Choroid plexus epithelial cell (primary cell): ENCODE measurements around the gene SLC4A8.

ENCODE experiments used
- DNase-seq: peaks from one replicate; pipeline ENCODE4 v3.0.0-alpha.2; 2010; ENCODE audit warnings: low read depth
- H3K4me3 ChIP-seq: 2 replicates; pipeline ENCODE4 v1.5.1; 2011; ENCODE audit warnings: low read depth, mild to moderate bottlenecking, control low read depth, low read length, moderate library complexity
- CTCF ChIP-seq: conservative IDR thresholded peaks from 2 replicates; pipeline ENCODE4 v1.5.1; 2011; ENCODE audit warnings: low read depth, mild to moderate bottlenecking, control low read depth, inconsistent platforms, low read length, moderate library complexity

Gene SLC4A8

GRCh38 chr12:51397670-51398069 is 27.0 kb upstream of the SLC4A8 start:
- no peak for TF ChIP-seq CTCF
- no peak for DNase-seq

GRCh38 chr12:51399891-51400290 is 24.7 kb upstream of the SLC4A8 start:
- DNase-seq = no peak
- no peak for TF ChIP-seq CTCF
- no peak overlapping the region for H3K4me3 ChIP-seq

More at GRCh38 chr12:51397670-51398069, 27.0 kb upstream of the SLC4A8 start:
- H3K4me3 ChIP-seq = no peak overlapping the region

- TF ChIP-seq CTCF = no peak
Observed at GRCh38 chr12:51401020-51401419, 23.6 kb upstream of the SLC4A8 start.

GRCh38 chr12:51401486-51401885 is 23.1 kb upstream of the SLC4A8 start:
- H3K4me3 ChIP-seq = no peak overlapping the region
- DNase-seq = no peak
- TF ChIP-seq CTCF = no peak

More at GRCh38 chr12:51401020-51401419, 23.6 kb upstream of the SLC4A8 start:
- DNase-seq = no peak
- H3K4me3 ChIP-seq = no peak overlapping the region

DNA sequence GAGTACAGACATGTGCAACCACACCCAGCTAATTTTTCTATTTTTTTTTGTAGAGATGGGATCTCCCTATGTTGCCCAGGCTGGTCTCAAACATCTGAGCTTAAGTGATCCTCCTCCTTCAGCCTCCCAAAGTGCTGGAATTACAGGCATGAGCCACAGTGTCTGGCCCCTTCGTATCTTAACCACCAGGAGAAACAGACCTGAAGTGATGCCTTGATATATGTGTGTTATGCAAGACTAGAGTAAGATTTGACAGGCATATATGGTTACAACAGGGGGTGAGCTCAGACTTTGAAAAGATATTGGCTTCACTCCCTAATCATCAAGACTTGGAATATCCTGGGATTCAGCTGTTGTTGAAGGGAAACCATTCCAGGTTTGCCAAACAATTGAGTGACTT is 22.7 kb upstream of the SLC4A8 start:
- no peak for TF ChIP-seq CTCF
- H3K4me3 ChIP-seq = no peak overlapping the region
- DNase-seq = no peak

- TF ChIP-seq CTCF = no peak
- H3K4me3 ChIP-seq = no peak overlapping the region
- DNase-seq = no peak
Observed at GRCh38 chr12:51403159-51403558, 21.5 kb upstream of the SLC4A8 start.

DNA sequence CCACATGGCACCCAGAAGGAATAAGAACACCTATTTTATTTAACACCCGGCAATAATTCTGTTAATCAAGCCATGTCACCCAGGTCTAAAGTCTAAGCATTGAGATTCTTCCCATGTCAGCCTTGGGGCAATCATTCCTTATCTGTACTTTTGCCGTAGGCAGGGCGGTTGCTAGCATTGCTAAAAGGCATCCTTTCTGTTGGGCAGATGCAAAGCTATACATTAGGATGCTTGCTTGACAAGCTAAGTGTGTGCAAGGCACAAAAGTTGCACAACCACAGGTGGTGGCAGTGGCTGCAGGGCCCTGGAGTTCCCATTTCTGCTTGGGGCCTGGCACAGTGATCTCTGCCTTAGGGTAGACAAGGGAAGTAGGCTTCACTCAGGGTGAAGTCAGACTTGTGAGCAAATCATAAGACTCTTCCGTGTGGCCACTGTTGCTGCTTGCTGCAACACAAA is 20.9 kb upstream of the SLC4A8 start:
- TF ChIP-seq CTCF = no peak
- no peak for DNase-seq
- no peak overlapping the region for H3K4me3 ChIP-seq
